Fibroblast of the conjunctiva (primary cell): ENCODE data around the gene YPEL2.
A peak's percentile ranks its signal among the peaks of the same experiment; 100 is the strongest.
"Not testable (repeated sequence)": the region's sequence is repeated elsewhere in the genome, so short reads cannot be mapped to it uniquely, and the experiment has no call there.

Experiments used
- DNase-seq: peaks from one replicate; pipeline ENCODE4 v3.0.0-alpha.2; 2010; ENCODE audit warnings: low read depth

The YPEL2 gene

GRCh38 chr17:59406808-59407381 lies 75.4 kb downstream of the YPEL2 start:
- peak; percentile 53 for DNase-seq

GRCh38 chr17:59409336-59410048 lies 78.0 kb downstream of the YPEL2 start:
- no peak for DNase-seq

- DNase-seq, result no peak
Measured at GRCh38 chr17:59410049-59410437, 78.6 kb downstream of the YPEL2 start.

- DNase-seq, result not testable (repeated sequence)
Measured at GRCh38 chr17:59412431-59412830, 81.0 kb downstream of the YPEL2 start.

GRCh38 chr17:59413014-59413766 lies 81.7 kb downstream of the YPEL2 start:
- DNase-seq, result no peak

- DNase-seq, result no peak
Measured at GRCh38 chr17:59415397-59415796, 83.9 kb downstream of the YPEL2 start.

GRCh38 chr17:59416184-59416583 lies 84.7 kb downstream of the YPEL2 start:
- no peak for DNase-seq

- DNase-seq, result no peak
Measured at GRCh38 chr17:59417452-59417851, 86.0 kb downstream of the YPEL2 start.

GRCh38 chr17:59418732-59419166 lies 87.3 kb downstream of the YPEL2 start:
- DNase-seq, result no peak

GRCh38 chr17:59420901-59421300 lies 89.4 kb downstream of the YPEL2 start:
- no peak for DNase-seq

- DNase-seq, result no peak
Measured at GRCh38 chr17:59421722-59422121, 90.3 kb downstream of the YPEL2 start.

- no peak for DNase-seq
Measured at GRCh38 chr17:59423137-59423724, 91.8 kb downstream of the YPEL2 start.

- DNase-seq, result no peak
Measured at GRCh38 chr17:59423903-59424302, 92.4 kb downstream of the YPEL2 start.

GRCh38 chr17:59424331-59424730 lies 92.9 kb downstream of the YPEL2 start:
- no peak for DNase-seq

- DNase-seq, result no peak
Measured at GRCh38 chr17:59425085-59425931, 93.9 kb downstream of the YPEL2 start.

GRCh38 chr17:59426031-59426430 lies 94.6 kb downstream of the YPEL2 start:
- DNase-seq, result no peak

GRCh38 chr17:59427425-59427921 lies 96.0 kb downstream of the YPEL2 start:
- no peak for DNase-seq

GRCh38 chr17:59427996-59428395 lies 96.5 kb downstream of the YPEL2 start:
- DNase-seq, result no peak

GRCh38 chr17:59428916-59429485 lies 97.5 kb downstream of the YPEL2 start:
- DNase-seq, result no peak

- no peak for DNase-seq
Measured at GRCh38 chr17:59431601-59432000, 100.1 kb downstream of the YPEL2 start.

GRCh38 chr17:59432657-59433056 lies 101.2 kb downstream of the YPEL2 start:
- DNase-seq, result no peak
